ENCODE measurements around the gene TBC1D8. TPM values are rescaled to one million over a fixed set of nuclear protein-coding genes. Genes with fewer than 3 reads are reported as not detected.

Gene TBC1D8
- total RNA-seq, 1 donor from 2014 or later: 17.3 TPM

GRCh38 chr2:100965596-100965995 is 185.6 kb downstream of the TBC1D8 start:
- Histone ChIP-seq H3K36me3 (ENCODE audit: control insufficient read depth, insufficient read depth, low read length) (no peaks in the 10 kb centered on the region), H3K27me3 (ENCODE audit: control insufficient read depth, insufficient read depth, low read length) (no peaks in the 10 kb centered on the region), H3K4me3 (ENCODE audit: low read depth, low read length) (no peak overlapping the region)
- DNase-seq (ENCODE audit: low read depth): no peak
- no peak for TF ChIP-seq CTCF (IDR thresholded peaks at IDR 0.05; ENCODE audit: insufficient read depth, low read length, poor library complexity, severe bottlenecking)

- no peak for TF ChIP-seq CTCF (IDR thresholded peaks at IDR 0.05; ENCODE audit: insufficient read depth, low read length, poor library complexity, severe bottlenecking)
- Histone ChIP-seq H3K36me3 (ENCODE audit: control insufficient read depth, insufficient read depth, low read length) (no peaks in the 10 kb centered on the region), H3K4me3 (ENCODE audit: low read depth, low read length) (no peak overlapping the region), H3K27me3 (ENCODE audit: control insufficient read depth, insufficient read depth, low read length) (no peaks in the 10 kb centered on the region)
- DNase-seq (ENCODE audit: low read depth): no peak
Measured at GRCh38 chr2:100964681-100965169, 186.5 kb downstream of the TBC1D8 start.

GRCh38 chr2:100964222-100964621 is 187.0 kb downstream of the TBC1D8 start:
- no peaks in the 10 kb centered on the region for H3K36me3 ChIP-seq (ENCODE audit: control insufficient read depth, insufficient read depth, low read length)
- H3K27me3 ChIP-seq (ENCODE audit: control insufficient read depth, insufficient read depth, low read length): no peaks in the 10 kb centered on the region
- no peak for TF ChIP-seq CTCF (IDR thresholded peaks at IDR 0.05; ENCODE audit: insufficient read depth, low read length, poor library complexity, severe bottlenecking)
- H3K4me3 ChIP-seq (ENCODE audit: low read depth, low read length): no peak overlapping the region
- no peak for DNase-seq (ENCODE audit: low read depth)

GRCh38 chr2:100963026-100963375 is 188.2 kb downstream of the TBC1D8 start:
- no peak for DNase-seq (ENCODE audit: low read depth)
- no peaks in the 10 kb centered on the region for H3K36me3 ChIP-seq (ENCODE audit: control insufficient read depth, insufficient read depth, low read length)
- no peaks in the 10 kb centered on the region for H3K27me3 ChIP-seq (ENCODE audit: control insufficient read depth, insufficient read depth, low read length)
- TF ChIP-seq CTCF (IDR thresholded peaks at IDR 0.05; ENCODE audit: insufficient read depth, low read length, poor library complexity, severe bottlenecking): no peak
- no peak overlapping the region for H3K4me3 ChIP-seq (ENCODE audit: low read depth, low read length)

GRCh38 chr2:100962366-100963025 is 188.7 kb downstream of the TBC1D8 start:
- no peak for TF ChIP-seq CTCF (IDR thresholded peaks at IDR 0.05; ENCODE audit: insufficient read depth, low read length, poor library complexity, severe bottlenecking)
- H3K27me3 ChIP-seq (ENCODE audit: control insufficient read depth, insufficient read depth, low read length): no peaks in the 10 kb centered on the region
- H3K36me3 ChIP-seq (ENCODE audit: control insufficient read depth, insufficient read depth, low read length): no peaks in the 10 kb centered on the region
- no peak overlapping the region for H3K4me3 ChIP-seq (ENCODE audit: low read depth, low read length)
- no peak for DNase-seq (ENCODE audit: low read depth)

- Histone ChIP-seq H3K27me3 (ENCODE audit: control insufficient read depth, insufficient read depth, low read length) (no peaks in the 10 kb centered on the region), H3K36me3 (ENCODE audit: control insufficient read depth, insufficient read depth, low read length) (no peaks in the 10 kb centered on the region), H3K4me3 (ENCODE audit: low read depth, low read length) (no peak overlapping the region)
- DNase-seq (ENCODE audit: low read depth): no peak
- no peak for TF ChIP-seq CTCF (IDR thresholded peaks at IDR 0.05; ENCODE audit: insufficient read depth, low read length, poor library complexity, severe bottlenecking)
Measured at GRCh38 chr2:100960688-100961087, 190.5 kb downstream of the TBC1D8 start.

Data from kidney epithelial cell (primary cell).